ENCODE results near the gene EFTUD2.

Gene EFTUD2

DNA sequence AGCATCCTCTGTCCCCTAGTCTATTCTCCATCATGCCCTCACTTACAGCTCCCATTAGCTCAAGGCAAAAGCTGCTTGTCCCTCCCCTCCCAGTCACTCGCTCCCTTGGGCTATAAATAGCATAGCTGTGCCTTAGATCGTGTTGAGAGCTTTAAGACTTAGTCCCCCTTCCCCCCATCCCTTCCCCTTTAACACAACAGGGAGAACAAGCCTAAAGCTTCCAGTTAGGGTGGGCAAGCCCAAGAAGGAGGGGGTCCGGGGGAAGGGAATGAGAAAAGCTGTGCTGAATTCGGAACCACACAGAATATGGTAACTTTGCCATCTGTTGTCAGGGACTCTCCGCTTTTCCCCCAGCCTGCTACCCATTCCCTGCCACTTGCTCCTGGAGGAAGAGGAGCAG is 56.5 kb downstream of the EFTUD2 start:
- H3K9me3 ChIP-seq (ENCODE audit: control insufficient read depth, insufficient read depth, low read depth, low read length), result no peaks in the 10 kb centered on the region
- ChIA-PET POLR2A (no interaction called here), CTCF (interaction anchor here (1.0 to 1.4 kb wide), 3 partner anchors 10 to 67 kb away, joined by 3 read pairs; no protein-coding TSS in a partner anchor)
- peaks cover 3% of the 10 kb centered on the region; the same call in 1 of the 2 replicates for H3K4me1 ChIP-seq (ENCODE audit: control insufficient read depth, insufficient read depth, low read length)
- H3K27ac ChIP-seq (ENCODE audit: extremely low read depth, low read depth, low read length), result no peak overlapping the region
- no peaks in the 10 kb centered on the region for H3K36me3 ChIP-seq (ENCODE audit: control insufficient read depth in 2 of 2, insufficient read depth in 1 of 2, low read length in 2 of 2)
- TF ChIP-seq ZBTB48 (tag by site-specific recombination; IDR thresholded peaks at IDR 0.05) (peak; percentile 74; the same call in 1 of the 2 replicates), ZNF837 (tag by site-specific recombination; IDR thresholded peaks at IDR 0.05) (no peak), ZNF768 (tag by site-specific recombination; IDR thresholded peaks at IDR 0.05) (no peak), SETDB1 (IDR thresholded peaks at IDR 0.05; ENCODE audit: insufficient read length, low read length) (no peak), ZEB2 (tag by site-specific recombination; IDR thresholded peaks at IDR 0.05) (no peak), ZXDB (tag by site-specific recombination; IDR thresholded peaks at IDR 0.05) (no peak), SALL2 (tag by site-specific recombination; IDR thresholded peaks at IDR 0.05; ENCODE audit: borderline replicate concordance) (no peak), ZBTB1 (tag by site-specific recombination; IDR thresholded peaks at IDR 0.05) (no peak), ZNF660 (tag by site-specific recombination; IDR thresholded peaks at IDR 0.05) (no peak), ZNF394 (tag by site-specific recombination; IDR thresholded peaks at IDR 0.05; ENCODE audit: borderline replicate concordance) (no peak), ZBTB17 (tag by site-specific recombination; IDR thresholded peaks at IDR 0.05) (no peak), TRIM28 (IDR thresholded peaks at IDR 0.05; ENCODE audit: borderline replicate concordance, low read length) (no peak)
- TF ChIP-seq, protein P1, sequence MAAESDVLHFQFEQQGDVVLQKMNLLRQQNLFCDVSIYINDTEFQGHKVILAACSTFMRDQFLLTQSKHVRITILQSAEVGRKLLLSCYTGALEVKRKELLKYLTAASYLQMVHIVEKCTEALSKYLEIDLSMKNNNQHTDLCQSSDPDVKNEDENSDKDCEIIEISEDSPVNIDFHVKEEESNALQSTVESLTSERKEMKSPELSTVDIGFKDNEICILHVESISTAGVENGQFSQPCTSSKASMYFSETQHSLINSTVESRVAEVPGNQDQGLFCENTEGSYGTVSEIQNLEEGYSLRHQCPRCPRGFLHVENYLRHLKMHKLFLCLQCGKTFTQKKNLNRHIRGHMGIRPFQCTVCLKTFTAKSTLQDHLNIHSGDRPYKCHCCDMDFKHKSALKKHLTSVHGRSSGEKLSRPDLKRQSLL (tag by site-specific recombination; IDR thresholded peaks at IDR 0.05), result peak; percentile 34; the same call in 1 of the 2 replicates
- TF ChIP-seq, protein P2, sequence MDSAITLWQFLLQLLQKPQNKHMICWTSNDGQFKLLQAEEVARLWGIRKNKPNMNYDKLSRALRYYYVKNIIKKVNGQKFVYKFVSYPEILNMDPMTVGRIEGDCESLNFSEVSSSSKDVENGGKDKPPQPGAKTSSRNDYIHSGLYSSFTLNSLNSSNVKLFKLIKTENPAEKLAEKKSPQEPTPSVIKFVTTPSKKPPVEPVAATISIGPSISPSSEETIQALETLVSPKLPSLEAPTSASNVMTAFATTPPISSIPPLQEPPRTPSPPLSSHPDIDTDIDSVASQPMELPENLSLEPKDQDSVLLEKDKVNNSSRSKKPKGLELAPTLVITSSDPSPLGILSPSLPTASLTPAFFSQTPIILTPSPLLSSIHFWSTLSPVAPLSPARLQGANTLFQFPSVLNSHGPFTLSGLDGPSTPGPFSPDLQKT (IDR thresholded peaks at IDR 0.05; ENCODE audit: borderline replicate concordance, low read depth, low read length), result no peak
- TF ChIP-seq, protein P3, sequence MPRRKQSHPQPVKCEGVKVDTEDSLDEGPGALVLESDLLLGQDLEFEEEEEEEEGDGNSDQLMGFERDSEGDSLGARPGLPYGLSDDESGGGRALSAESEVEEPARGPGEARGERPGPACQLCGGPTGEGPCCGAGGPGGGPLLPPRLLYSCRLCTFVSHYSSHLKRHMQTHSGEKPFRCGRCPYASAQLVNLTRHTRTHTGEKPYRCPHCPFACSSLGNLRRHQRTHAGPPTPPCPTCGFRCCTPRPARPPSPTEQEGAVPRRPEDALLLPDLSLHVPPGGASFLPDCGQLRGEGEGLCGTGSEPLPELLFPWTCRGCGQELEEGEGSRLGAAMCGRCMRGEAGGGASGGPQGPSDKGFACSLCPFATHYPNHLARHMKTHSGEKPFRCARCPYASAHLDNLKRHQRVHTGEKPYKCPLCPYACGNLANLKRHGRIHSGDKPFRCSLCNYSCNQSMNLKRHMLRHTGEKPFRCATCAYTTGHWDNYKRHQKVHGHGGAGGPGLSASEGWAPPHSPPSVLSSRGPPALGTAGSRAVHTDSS (tag by site-specific recombination; IDR thresholded peaks at IDR 0.05), result no peak
- TF ChIP-seq, protein P4, sequence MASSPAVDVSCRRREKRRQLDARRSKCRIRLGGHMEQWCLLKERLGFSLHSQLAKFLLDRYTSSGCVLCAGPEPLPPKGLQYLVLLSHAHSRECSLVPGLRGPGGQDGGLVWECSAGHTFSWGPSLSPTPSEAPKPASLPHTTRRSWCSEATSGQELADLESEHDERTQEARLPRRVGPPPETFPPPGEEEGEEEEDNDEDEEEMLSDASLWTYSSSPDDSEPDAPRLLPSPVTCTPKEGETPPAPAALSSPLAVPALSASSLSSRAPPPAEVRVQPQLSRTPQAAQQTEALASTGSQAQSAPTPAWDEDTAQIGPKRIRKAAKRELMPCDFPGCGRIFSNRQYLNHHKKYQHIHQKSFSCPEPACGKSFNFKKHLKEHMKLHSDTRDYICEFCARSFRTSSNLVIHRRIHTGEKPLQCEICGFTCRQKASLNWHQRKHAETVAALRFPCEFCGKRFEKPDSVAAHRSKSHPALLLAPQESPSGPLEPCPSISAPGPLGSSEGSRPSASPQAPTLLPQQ (tag by site-specific recombination; IDR thresholded peaks at IDR 0.05), result no peak
- no peak overlapping the region for H3K4me3 ChIP-seq (ENCODE audit: low read depth, low read length)

DNA sequence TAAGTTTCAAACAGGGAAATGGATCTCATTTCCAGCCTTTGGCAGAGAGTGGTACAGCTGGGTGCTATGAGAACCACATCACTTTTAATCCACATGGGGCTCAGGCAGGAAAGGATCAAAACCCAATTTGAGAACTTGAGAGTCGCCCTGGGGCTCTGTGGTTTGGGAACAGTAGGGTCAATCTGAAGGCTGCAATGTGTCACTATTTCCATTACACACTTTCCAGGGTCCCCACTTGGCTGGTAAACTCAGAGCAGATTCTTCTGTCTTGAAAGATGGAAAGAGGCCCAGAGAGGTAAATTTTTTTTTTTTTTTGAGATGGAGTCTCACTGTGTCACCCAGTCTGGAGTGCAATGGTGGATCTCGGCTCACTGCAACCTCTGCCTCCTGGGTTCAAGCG is 58.3 kb downstream of the EFTUD2 start:
- POLR2A ChIA-PET, result interaction anchor here (0.5 to 1.2 kb wide), 3 partner anchors 18 to 114 kb away, joined by 3 to 9 read pairs (median 7); no protein-coding TSS in a partner anchor
- CTCF ChIA-PET, result interaction anchor here (0.6 to 4.2 kb wide), 4 partner anchors 21 to 452 kb away, joined by 4 to 16 read pairs (median 6); no protein-coding TSS in a partner anchor

More for the DNA sequence above, 58.3 kb downstream of the EFTUD2 start:
- Histone ChIP-seq H3K9me3 (ENCODE audit: control insufficient read depth, insufficient read depth, low read depth, low read length) (no peaks in the 10 kb centered on the region), H3K36me3 (ENCODE audit: control insufficient read depth in 2 of 2, insufficient read depth in 1 of 2, low read length in 2 of 2) (no peaks in the 10 kb centered on the region), H3K4me1 (ENCODE audit: control insufficient read depth, insufficient read depth, low read length) (peaks cover 3% of the 10 kb centered on the region; the same call in 1 of the 2 replicates), H3K4me3 (ENCODE audit: low read depth, low read length) (no peak overlapping the region), H3K27ac (ENCODE audit: extremely low read depth, low read depth, low read length) (no peak overlapping the region)
- TF ChIP-seq RBAK (tag by site-specific recombination; IDR thresholded peaks at IDR 0.05) (no peak), ZBTB21 (tag by site-specific recombination; IDR thresholded peaks at IDR 0.05) (peak; percentile 46; the same call in 1 of the 2 replicates), PRDM1 (tag by site-specific recombination; IDR thresholded peaks at IDR 0.05) (0 out of 2 replicates have a peak, but pooled peaks have one; percentile 7), ZBTB20 (tag by site-specific recombination; IDR thresholded peaks at IDR 0.05) (peak; percentile 94), YY1 (tag by site-specific recombination; IDR thresholded peaks at IDR 0.05) (no peak), ZNF677 (tag by site-specific recombination; IDR thresholded peaks at IDR 0.05) (no peak), FEZF1 (tag by site-specific recombination; IDR thresholded peaks at IDR 0.05) (0 out of 2 replicates have a peak, but pooled peaks have one; percentile 30), ZNF600 (tag by site-specific recombination; IDR thresholded peaks at IDR 0.05) (0 out of 2 replicates have a peak, but pooled peaks have one; percentile 16)

All from HEK293 (cell line).